Neural cell (in vitro differentiated cells): ENCODE results near the gene TAC1. TPM values are rescaled to one million over a fixed set of nuclear protein-coding genes. Genes with fewer than 3 reads are reported as not detected.
A peak's percentile ranks its signal among the peaks of the same experiment; 100 is the strongest.

Source experiments
- H2AFZ ChIP-seq: fragments of 200-600, 300-800 bp; sonication (generic), shearing (Covaris generic); 2 replicates; pipeline ENCODE4 v1.6.0; 2014; ENCODE audit warnings: low read depth, mild to moderate bottlenecking, antibody characterized with exemption, low read length, moderate library complexity
- H3F3A ChIP-seq: fragments of 200-600 bp; shearing (Covaris generic); 2 replicates; pipeline ENCODE4 v1.6.1; 2016; ENCODE audit warnings: mild to moderate bottlenecking, moderate library complexity, mixed read lengths, antibody characterized with exemption, low read length; ENCODE audit not compliant: insufficient read depth, poor library complexity, severe bottlenecking
- H3K27ac ChIP-seq: fragments of 200-600, 300-800 bp; sonication (generic), shearing (Covaris generic); 2 replicates; pipeline ENCODE4 v1.5.1; 2014; ENCODE audit warnings: mild to moderate bottlenecking, low read length, moderate library complexity
- H3K27me3 ChIP-seq: fragments of 300-800, 200-600 bp; sonication (generic), shearing (Covaris generic); 2 replicates; pipeline ENCODE4 v1.6.0; 2014; ENCODE audit warnings: mild to moderate bottlenecking, low read depth, low read length, moderate library complexity; ENCODE audit not compliant: insufficient read depth
- H3K36me3 ChIP-seq: fragments of 300-800, 200-600 bp; sonication (generic), shearing (Covaris generic); 2 replicates; pipeline ENCODE4 v1.5.1; 2014; ENCODE audit warnings: mild to moderate bottlenecking, antibody characterized with exemption, low read length, moderate library complexity; ENCODE audit not compliant: insufficient read depth
- H3K4me2 ChIP-seq: fragments of 300-800, 200-600 bp; sonication (generic), shearing (Covaris generic); 2 replicates; pipeline ENCODE4 v1.6.0; 2014; ENCODE audit warnings: mild to moderate bottlenecking, low read length
- H3K4me3 ChIP-seq: fragments of 300-800, 200-600 bp; sonication (generic), shearing (Covaris generic); 2 replicates; pipeline ENCODE4 v1.5.1; 2014; ENCODE audit warnings: mild to moderate bottlenecking, low read length, moderate library complexity
- H3K79me2 ChIP-seq: fragments of 200-600 bp; shearing (Covaris generic); replicated peaks from 2 replicates; pipeline ENCODE4 v1.6.0; 2014; ENCODE audit warnings: mild to moderate bottlenecking, low read length, moderate library complexity; ENCODE audit not compliant: insufficient read depth
- H3K9ac ChIP-seq: fragments of 300-800, 200-600 bp; sonication (generic), shearing (Covaris generic); 2 replicates; pipeline ENCODE4 v1.6.1; 2016; ENCODE audit warnings: mild to moderate bottlenecking, low read length, mixed read lengths
- H3K9me2 ChIP-seq: fragments of 200-600 bp; shearing (Covaris generic); 2 replicates; pipeline ENCODE4 v1.6.1; 2016; ENCODE audit warnings: mild to moderate bottlenecking, low read length, mixed read lengths; ENCODE audit not compliant: insufficient read depth
- H3K9me3 ChIP-seq: fragments of 200-600, 300-800 bp; sonication (generic), shearing (Covaris generic); 2 replicates; pipeline ENCODE4 v1.6.1; 2016; ENCODE audit warnings: mild to moderate bottlenecking, mixed run types, low read length, moderate library complexity, mixed read lengths
- H4K20me1 ChIP-seq: fragments of 200-600 bp; shearing (Covaris generic); 2 replicates; pipeline ENCODE4 v1.6.1; 2016; ENCODE audit warnings: mild to moderate bottlenecking, mixed run types; ENCODE audit not compliant: insufficient read depth
- CTCF ChIP-seq: fragments of 450-650 bp; IDR thresholded peaks from 2 replicates; pipeline ENCODE4 v1.5.1; 2014; ENCODE audit warnings: antibody characterized with exemption, mild to moderate bottlenecking, moderate library complexity; ENCODE audit not compliant: poor library complexity, severe bottlenecking
- EP300 ChIP-seq: fragments of 450-650 bp; conservative IDR thresholded peaks from 2 replicates; pipeline ENCODE4 v1.6.1; 2014; ENCODE audit warnings: antibody characterized with exemption, mild to moderate bottlenecking, moderate library complexity; ENCODE audit not compliant: poor library complexity, severe bottlenecking
- EZH2 ChIP-seq: fragments of 200-600, 300-800 bp; shearing (Covaris generic), sonication (generic); IDR thresholded peaks from 2 replicates; pipeline ENCODE4 v1.6.1; 2014; ENCODE audit warnings: antibody characterized with exemption, low read length, borderline replicate concordance, mild to moderate bottlenecking; ENCODE audit not compliant: insufficient read depth, poor library complexity, severe bottlenecking
- MXI1 ChIP-seq: fragments of 450-650 bp; conservative IDR thresholded peaks from 2 replicates; pipeline ENCODE4 v1.6.1; 2014; ENCODE audit warnings: antibody characterized with exemption, mild to moderate bottlenecking; ENCODE audit not compliant: poor library complexity, severe bottlenecking
- POLR2AphosphoS5 ChIP-seq: IDR thresholded peaks from 2 replicates; pipeline ENCODE4 v1.6.1; 2012
- RAD21 ChIP-seq: fragments of 450-650 bp; conservative IDR thresholded peaks from 2 replicates; pipeline ENCODE4 v1.6.1; 2014; ENCODE audit warnings: antibody characterized with exemption, mild to moderate bottlenecking, moderate library complexity
- SMC3 ChIP-seq: fragments of 450-650 bp; conservative IDR thresholded peaks from 2 replicates; pipeline ENCODE4 v1.6.1; 2014; ENCODE audit warnings: antibody characterized with exemption, mild to moderate bottlenecking, moderate library complexity; ENCODE audit not compliant: poor library complexity
- TAF1 ChIP-seq: IDR thresholded peaks from 2 replicates; pipeline ENCODE4 v1.6.1; 2012; ENCODE audit warnings: low read depth
- polyA plus RNA-seq: library from polyadenylated mRNA; depleted of rRNA; stranded (reverse); fragments of >200 nt; gene quantifications from 2 replicates; pipeline ENCODE4 v1.2.3, GENCODE V29; 2014
- TF ChIP-seq, protein P1 (sequence below): IDR thresholded peaks from 2 replicates; pipeline ENCODE4 v1.6.1; 2012; ENCODE audit warnings: borderline replicate concordance

Gene TAC1
- polyA plus RNA-seq, 1 donor from 2014 or later = 4,629 TPM

- H3K27me3 ChIP-seq = peaks cover 43% of the 10 kb centered on the region
- peak overlapping the region; percentile 80 for H3K4me3 ChIP-seq
- H3K79me2 ChIP-seq = peaks cover 53% of the 10 kb centered on the region
- H3K9me3 ChIP-seq = no peaks in the 10 kb centered on the region
- peak overlapping the region; percentile 86 for H3K9ac ChIP-seq
- no peaks in the 10 kb centered on the region for H3K9me2 ChIP-seq
- no peaks in the 10 kb centered on the region for H4K20me1 ChIP-seq
- H3K36me3 ChIP-seq = no peaks in the 10 kb centered on the region
- H3K27ac ChIP-seq = peak overlapping the region; percentile 86
- H3K4me2 ChIP-seq = peak overlapping the region; percentile 77
- H2AFZ ChIP-seq = no peak overlapping the region
- peaks cover 6% of the 10 kb centered on the region for H3F3A ChIP-seq
- no peak for TF ChIP-seq CTCF
- no peak for TF ChIP-seq RAD21
- no peak for TF ChIP-seq EP300
- TF ChIP-seq, protein P1, sequence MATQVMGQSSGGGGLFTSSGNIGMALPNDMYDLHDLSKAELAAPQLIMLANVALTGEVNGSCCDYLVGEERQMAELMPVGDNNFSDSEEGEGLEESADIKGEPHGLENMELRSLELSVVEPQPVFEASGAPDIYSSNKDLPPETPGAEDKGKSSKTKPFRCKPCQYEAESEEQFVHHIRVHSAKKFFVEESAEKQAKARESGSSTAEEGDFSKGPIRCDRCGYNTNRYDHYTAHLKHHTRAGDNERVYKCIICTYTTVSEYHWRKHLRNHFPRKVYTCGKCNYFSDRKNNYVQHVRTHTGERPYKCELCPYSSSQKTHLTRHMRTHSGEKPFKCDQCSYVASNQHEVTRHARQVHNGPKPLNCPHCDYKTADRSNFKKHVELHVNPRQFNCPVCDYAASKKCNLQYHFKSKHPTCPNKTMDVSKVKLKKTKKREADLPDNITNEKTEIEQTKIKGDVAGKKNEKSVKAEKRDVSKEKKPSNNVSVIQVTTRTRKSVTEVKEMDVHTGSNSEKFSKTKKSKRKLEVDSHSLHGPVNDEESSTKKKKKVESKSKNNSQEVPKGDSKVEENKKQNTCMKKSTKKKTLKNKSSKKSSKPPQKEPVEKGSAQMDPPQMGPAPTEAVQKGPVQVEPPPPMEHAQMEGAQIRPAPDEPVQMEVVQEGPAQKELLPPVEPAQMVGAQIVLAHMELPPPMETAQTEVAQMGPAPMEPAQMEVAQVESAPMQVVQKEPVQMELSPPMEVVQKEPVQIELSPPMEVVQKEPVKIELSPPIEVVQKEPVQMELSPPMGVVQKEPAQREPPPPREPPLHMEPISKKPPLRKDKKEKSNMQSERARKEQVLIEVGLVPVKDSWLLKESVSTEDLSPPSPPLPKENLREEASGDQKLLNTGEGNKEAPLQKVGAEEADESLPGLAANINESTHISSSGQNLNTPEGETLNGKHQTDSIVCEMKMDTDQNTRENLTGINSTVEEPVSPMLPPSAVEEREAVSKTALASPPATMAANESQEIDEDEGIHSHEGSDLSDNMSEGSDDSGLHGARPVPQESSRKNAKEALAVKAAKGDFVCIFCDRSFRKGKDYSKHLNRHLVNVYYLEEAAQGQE = no peak
- no peak for TF ChIP-seq TAF1
- no peak for TF ChIP-seq MXI1
- TF ChIP-seq POLR2AphosphoS5 = no peak
- no peak for TF ChIP-seq SMC3
- TF ChIP-seq EZH2 = no peak
Measured at GRCh38 chr7:97734255-97734654, 2.4 kb downstream of the TAC1 start.

GRCh38 chr7:97735075-97735474 is 3.2 kb downstream of the TAC1 start:
- peak overlapping the region; percentile 86 for H3K9ac ChIP-seq
- peaks cover 35% of the 10 kb centered on the region for H3K27me3 ChIP-seq

More at GRCh38 chr7:97735075-97735474, 3.2 kb downstream of the TAC1 start:
- Histone ChIP-seq H2AFZ (no peak overlapping the region), H3K36me3 (no peaks in the 10 kb centered on the region), H3F3A (peaks cover 6% of the 10 kb centered on the region), H4K20me1 (no peaks in the 10 kb centered on the region), H3K79me2 (peaks cover 61% of the 10 kb centered on the region), H3K4me3 (peak overlapping the region; percentile 80), H3K27ac (peak overlapping the region; percentile 86), H3K9me3 (no peaks in the 10 kb centered on the region), H3K4me2 (peak overlapping the region; percentile 77), H3K9me2 (no peaks in the 10 kb centered on the region)
- TF ChIP-seq EZH2 (no peak), TAF1 (no peak), CTCF (no peak), MXI1 (no peak), SMC3 (no peak), EP300 (no peak)
